ENCODE measurements around the gene FGF6.

DNA sequence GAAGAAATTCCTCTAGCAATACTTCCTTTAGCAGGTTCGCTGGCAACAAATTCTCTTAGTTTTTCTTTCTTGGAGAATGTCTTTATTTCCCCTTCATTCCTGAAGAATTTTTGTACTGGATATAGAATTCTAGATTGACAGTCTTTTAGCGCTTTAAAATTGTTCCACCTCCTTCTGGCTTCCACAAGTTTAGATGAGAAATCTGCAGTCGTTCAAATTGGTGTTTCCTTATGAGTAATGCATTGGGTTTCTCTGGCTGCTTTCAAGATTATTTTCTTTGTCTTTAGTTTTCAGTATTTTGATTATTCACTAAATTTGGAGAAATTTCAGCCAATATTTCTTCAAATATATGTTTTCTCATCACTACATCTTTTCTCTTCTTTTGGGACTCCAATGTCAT lies 33.3 kb upstream of the FGF6 start:
- TF ChIP-seq RAD21 (IDR thresholded peaks at IDR 0.05; ENCODE audit: low read depth), result no peak
- TF ChIP-seq CEBPB (IDR thresholded peaks at IDR 0.05), result no peak
- TF ChIP-seq EGR1 (IDR thresholded peaks at IDR 0.05), result no peak
- TF ChIP-seq NFIC (IDR thresholded peaks at IDR 0.05), result no peak

Measured in Ishikawa (cell line).